HL-60 (cell line): Measurements from ENCODE around the gene STX19.

Experiments used
- GABPA ChIP-seq: IDR thresholded peaks from 2 replicates; pipeline ENCODE4 v1.6.1; 2012; ENCODE audit warnings: low read depth
- POLR2AphosphoS5 ChIP-seq: IDR thresholded peaks from 2 replicates; pipeline ENCODE4 v1.6.1; 2012; ENCODE audit warnings: low read depth
- SPI1 ChIP-seq: IDR thresholded peaks from 2 replicates; pipeline ENCODE4 v1.6.1; 2012; ENCODE audit warnings: low read depth, mild to moderate bottlenecking, borderline replicate concordance
- TF ChIP-seq, protein P1 (sequence below): IDR thresholded peaks from one replicate; pipeline ENCODE4 v1.5.1; 2011; ENCODE audit warnings: low read length, control low read depth, inconsistent platforms; ENCODE audit not compliant: insufficient read depth
- TF ChIP-seq, protein P2 (sequence below): IDR thresholded peaks from 2 replicates; pipeline ENCODE4 v1.6.1; 2012; ENCODE audit warnings: low read depth; ENCODE audit not compliant: insufficient replicate concordance

DNA sequence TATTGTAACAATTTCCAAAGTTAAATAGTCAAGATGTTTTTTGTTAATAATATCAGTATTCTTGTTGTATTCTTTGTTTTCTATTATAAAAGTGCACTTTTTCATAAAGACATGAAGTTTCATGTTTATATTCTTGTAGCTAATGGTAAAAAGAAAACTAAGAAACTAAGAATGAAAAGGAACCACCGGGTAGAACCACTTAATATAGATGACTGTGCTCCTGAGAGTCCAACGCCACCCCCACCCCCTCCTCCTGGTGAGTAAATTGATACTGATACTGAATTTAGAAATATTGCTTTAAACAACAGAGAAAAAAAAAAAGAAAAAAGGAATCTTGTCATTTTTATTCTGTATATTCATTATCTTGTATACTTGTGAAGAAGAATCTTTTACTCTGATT, 20.9 kb upstream of the STX19 start:
- TF ChIP-seq, protein P1, sequence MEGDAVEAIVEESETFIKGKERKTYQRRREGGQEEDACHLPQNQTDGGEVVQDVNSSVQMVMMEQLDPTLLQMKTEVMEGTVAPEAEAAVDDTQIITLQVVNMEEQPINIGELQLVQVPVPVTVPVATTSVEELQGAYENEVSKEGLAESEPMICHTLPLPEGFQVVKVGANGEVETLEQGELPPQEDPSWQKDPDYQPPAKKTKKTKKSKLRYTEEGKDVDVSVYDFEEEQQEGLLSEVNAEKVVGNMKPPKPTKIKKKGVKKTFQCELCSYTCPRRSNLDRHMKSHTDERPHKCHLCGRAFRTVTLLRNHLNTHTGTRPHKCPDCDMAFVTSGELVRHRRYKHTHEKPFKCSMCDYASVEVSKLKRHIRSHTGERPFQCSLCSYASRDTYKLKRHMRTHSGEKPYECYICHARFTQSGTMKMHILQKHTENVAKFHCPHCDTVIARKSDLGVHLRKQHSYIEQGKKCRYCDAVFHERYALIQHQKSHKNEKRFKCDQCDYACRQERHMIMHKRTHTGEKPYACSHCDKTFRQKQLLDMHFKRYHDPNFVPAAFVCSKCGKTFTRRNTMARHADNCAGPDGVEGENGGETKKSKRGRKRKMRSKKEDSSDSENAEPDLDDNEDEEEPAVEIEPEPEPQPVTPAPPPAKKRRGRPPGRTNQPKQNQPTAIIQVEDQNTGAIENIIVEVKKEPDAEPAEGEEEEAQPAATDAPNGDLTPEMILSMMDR, result no peak
- TF ChIP-seq POLR2AphosphoS5, result no peak
- TF ChIP-seq, protein P2, sequence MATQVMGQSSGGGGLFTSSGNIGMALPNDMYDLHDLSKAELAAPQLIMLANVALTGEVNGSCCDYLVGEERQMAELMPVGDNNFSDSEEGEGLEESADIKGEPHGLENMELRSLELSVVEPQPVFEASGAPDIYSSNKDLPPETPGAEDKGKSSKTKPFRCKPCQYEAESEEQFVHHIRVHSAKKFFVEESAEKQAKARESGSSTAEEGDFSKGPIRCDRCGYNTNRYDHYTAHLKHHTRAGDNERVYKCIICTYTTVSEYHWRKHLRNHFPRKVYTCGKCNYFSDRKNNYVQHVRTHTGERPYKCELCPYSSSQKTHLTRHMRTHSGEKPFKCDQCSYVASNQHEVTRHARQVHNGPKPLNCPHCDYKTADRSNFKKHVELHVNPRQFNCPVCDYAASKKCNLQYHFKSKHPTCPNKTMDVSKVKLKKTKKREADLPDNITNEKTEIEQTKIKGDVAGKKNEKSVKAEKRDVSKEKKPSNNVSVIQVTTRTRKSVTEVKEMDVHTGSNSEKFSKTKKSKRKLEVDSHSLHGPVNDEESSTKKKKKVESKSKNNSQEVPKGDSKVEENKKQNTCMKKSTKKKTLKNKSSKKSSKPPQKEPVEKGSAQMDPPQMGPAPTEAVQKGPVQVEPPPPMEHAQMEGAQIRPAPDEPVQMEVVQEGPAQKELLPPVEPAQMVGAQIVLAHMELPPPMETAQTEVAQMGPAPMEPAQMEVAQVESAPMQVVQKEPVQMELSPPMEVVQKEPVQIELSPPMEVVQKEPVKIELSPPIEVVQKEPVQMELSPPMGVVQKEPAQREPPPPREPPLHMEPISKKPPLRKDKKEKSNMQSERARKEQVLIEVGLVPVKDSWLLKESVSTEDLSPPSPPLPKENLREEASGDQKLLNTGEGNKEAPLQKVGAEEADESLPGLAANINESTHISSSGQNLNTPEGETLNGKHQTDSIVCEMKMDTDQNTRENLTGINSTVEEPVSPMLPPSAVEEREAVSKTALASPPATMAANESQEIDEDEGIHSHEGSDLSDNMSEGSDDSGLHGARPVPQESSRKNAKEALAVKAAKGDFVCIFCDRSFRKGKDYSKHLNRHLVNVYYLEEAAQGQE, result no peak
- TF ChIP-seq GABPA, result no peak
- no peak for TF ChIP-seq SPI1
